SK-N-SH (cell line): Measurements from ENCODE around the gene SUGT1.

Source experiments
- EZH2phosphoT487 ChIP-seq: fragments of 200-600 bp; sonication (generic); IDR thresholded peaks from 2 replicates; pipeline ENCODE4 v1.6.1; 2017; ENCODE audit warnings: low read depth, mixed run types, mild to moderate bottlenecking, antibody characterized with exemption, moderate library complexity, borderline replicate concordance
- FOSL2 ChIP-seq: IDR thresholded peaks from 2 replicates; pipeline ENCODE4 v1.4.0; 2012; ENCODE audit warnings: low read depth, mild to moderate bottlenecking, moderate library complexity, borderline replicate concordance
- GABPA ChIP-seq: IDR thresholded peaks from 2 replicates; pipeline ENCODE4 v1.4.0; 2012; ENCODE audit warnings: low read depth, mild to moderate bottlenecking
- POLR2AphosphoS5 ChIP-seq: IDR thresholded peaks from 2 replicates; pipeline ENCODE4 v1.6.1; 2012; ENCODE audit warnings: low read depth, low read length
- RAD21 ChIP-seq: IDR thresholded peaks from 2 replicates; pipeline ENCODE4 v1.6.1; 2012; ENCODE audit warnings: mild to moderate bottlenecking, low read length
- RCOR1 ChIP-seq: fragments of 150-350 bp; IDR thresholded peaks from 2 replicates; pipeline ENCODE4 v1.6.1; 2017; ENCODE audit warnings: antibody characterized with exemption, low read length
- TAF1 ChIP-seq: IDR thresholded peaks from 2 replicates; pipeline ENCODE4 v1.6.1; 2012; ENCODE audit warnings: low read depth, mild to moderate bottlenecking, low read length, moderate library complexity, borderline replicate concordance
- TEAD4 ChIP-seq: IDR thresholded peaks from 2 replicates; pipeline ENCODE4 v1.4.0; 2012; ENCODE audit warnings: mild to moderate bottlenecking, borderline replicate concordance; ENCODE audit not compliant: insufficient read depth
- TF ChIP-seq, protein P1 (sequence below): fragments of 200-600 bp; sonication (generic); IDR thresholded peaks from 2 replicates; pipeline ENCODE4 v1.6.1; 2017; ENCODE audit warnings: antibody characterized with exemption, mild to moderate bottlenecking, moderate library complexity
- TF ChIP-seq, protein P2 (sequence below): fragments of 150-350 bp; IDR thresholded peaks from 2 replicates; pipeline ENCODE4 v1.6.1; 2017; ENCODE audit warnings: antibody characterized with exemption, low read length, low read depth, borderline replicate concordance
- TF ChIP-seq, protein P3 (sequence below): IDR thresholded peaks from 2 replicates; pipeline ENCODE4 v1.4.0; 2012; ENCODE audit warnings: low read depth
- TF ChIP-seq, protein P4 (sequence below): fragments of 150-350 bp; IDR thresholded peaks from 2 replicates; pipeline ENCODE4 v1.6.1; 2016; ENCODE audit warnings: mild to moderate bottlenecking, low read depth, low read length
- TF ChIP-seq, protein P5 (sequence below): IDR thresholded peaks from 2 replicates; pipeline ENCODE4 v1.4.0; 2012; ENCODE audit warnings: low read depth, borderline replicate concordance

DNA sequence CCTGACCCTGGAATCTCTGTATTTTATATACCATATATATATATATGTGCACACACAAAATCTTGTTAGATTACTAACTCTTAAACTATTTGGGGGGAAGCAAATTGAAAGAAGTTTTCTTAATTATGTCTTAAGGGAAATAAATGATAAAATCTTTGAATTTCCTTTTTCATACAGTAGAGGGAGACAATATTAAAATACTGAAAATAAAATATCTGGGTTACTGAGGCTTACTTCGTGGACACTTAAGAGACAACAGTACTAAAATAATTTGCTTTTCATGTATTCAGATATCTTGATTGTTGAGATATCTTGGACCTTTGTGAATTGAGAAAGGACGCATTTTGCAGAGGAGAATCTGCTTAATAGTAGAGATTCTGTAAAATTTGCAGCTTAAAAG, 17.0 kb downstream of the SUGT1 start:
- TF ChIP-seq, protein P1, sequence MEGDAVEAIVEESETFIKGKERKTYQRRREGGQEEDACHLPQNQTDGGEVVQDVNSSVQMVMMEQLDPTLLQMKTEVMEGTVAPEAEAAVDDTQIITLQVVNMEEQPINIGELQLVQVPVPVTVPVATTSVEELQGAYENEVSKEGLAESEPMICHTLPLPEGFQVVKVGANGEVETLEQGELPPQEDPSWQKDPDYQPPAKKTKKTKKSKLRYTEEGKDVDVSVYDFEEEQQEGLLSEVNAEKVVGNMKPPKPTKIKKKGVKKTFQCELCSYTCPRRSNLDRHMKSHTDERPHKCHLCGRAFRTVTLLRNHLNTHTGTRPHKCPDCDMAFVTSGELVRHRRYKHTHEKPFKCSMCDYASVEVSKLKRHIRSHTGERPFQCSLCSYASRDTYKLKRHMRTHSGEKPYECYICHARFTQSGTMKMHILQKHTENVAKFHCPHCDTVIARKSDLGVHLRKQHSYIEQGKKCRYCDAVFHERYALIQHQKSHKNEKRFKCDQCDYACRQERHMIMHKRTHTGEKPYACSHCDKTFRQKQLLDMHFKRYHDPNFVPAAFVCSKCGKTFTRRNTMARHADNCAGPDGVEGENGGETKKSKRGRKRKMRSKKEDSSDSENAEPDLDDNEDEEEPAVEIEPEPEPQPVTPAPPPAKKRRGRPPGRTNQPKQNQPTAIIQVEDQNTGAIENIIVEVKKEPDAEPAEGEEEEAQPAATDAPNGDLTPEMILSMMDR = peak; percentile 50
- no peak for TF ChIP-seq TAF1
- no peak for TF ChIP-seq TEAD4
- TF ChIP-seq, protein P2, sequence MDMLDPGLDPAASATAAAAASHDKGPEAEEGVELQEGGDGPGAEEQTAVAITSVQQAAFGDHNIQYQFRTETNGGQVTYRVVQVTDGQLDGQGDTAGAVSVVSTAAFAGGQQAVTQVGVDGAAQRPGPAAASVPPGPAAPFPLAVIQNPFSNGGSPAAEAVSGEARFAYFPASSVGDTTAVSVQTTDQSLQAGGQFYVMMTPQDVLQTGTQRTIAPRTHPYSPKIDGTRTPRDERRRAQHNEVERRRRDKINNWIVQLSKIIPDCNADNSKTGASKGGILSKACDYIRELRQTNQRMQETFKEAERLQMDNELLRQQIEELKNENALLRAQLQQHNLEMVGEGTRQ = no peak
- TF ChIP-seq GABPA = no peak
- TF ChIP-seq RCOR1 = no peak
- no peak for TF ChIP-seq POLR2AphosphoS5
- TF ChIP-seq FOSL2 = no peak
- no peak for TF ChIP-seq EZH2phosphoT487
- TF ChIP-seq RAD21 = no peak
- TF ChIP-seq, protein P3, sequence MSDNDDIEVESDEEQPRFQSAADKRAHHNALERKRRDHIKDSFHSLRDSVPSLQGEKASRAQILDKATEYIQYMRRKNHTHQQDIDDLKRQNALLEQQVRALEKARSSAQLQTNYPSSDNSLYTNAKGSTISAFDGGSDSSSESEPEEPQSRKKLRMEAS = no peak
- TF ChIP-seq, protein P4, sequence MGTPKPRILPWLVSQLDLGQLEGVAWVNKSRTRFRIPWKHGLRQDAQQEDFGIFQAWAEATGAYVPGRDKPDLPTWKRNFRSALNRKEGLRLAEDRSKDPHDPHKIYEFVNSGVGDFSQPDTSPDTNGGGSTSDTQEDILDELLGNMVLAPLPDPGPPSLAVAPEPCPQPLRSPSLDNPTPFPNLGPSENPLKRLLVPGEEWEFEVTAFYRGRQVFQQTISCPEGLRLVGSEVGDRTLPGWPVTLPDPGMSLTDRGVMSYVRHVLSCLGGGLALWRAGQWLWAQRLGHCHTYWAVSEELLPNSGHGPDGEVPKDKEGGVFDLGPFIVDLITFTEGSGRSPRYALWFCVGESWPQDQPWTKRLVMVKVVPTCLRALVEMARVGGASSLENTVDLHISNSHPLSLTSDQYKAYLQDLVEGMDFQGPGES = no peak
- TF ChIP-seq, protein P5, sequence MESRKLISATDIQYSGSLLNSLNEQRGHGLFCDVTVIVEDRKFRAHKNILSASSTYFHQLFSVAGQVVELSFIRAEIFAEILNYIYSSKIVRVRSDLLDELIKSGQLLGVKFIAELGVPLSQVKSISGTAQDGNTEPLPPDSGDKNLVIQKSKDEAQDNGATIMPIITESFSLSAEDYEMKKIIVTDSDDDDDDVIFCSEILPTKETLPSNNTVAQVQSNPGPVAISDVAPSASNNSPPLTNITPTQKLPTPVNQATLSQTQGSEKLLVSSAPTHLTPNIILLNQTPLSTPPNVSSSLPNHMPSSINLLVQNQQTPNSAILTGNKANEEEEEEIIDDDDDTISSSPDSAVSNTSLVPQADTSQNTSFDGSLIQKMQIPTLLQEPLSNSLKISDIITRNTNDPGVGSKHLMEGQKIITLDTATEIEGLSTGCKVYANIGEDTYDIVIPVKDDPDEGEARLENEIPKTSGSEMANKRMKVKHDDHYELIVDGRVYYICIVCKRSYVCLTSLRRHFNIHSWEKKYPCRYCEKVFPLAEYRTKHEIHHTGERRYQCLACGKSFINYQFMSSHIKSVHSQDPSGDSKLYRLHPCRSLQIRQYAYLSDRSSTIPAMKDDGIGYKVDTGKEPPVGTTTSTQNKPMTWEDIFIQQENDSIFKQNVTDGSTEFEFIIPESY = no peak
